GM19328 (cell line): ENCODE data around the gene SLC2A6.

Source experiments
- ATAC-seq: cut with Tn5 transposase; IDR thresholded peaks from one replicate; pipeline ENCODE4 v1.9.1; 2021; ENCODE audit warnings: mild to moderate bottlenecking, moderate library complexity; ENCODE audit not compliant: unreplicated experiment

Gene SLC2A6, protein sequence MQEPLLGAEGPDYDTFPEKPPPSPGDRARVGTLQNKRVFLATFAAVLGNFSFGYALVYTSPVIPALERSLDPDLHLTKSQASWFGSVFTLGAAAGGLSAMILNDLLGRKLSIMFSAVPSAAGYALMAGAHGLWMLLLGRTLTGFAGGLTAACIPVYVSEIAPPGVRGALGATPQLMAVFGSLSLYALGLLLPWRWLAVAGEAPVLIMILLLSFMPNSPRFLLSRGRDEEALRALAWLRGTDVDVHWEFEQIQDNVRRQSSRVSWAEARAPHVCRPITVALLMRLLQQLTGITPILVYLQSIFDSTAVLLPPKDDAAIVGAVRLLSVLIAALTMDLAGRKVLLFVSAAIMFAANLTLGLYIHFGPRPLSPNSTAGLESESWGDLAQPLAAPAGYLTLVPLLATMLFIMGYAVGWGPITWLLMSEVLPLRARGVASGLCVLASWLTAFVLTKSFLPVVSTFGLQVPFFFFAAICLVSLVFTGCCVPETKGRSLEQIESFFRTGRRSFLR

DNA sequence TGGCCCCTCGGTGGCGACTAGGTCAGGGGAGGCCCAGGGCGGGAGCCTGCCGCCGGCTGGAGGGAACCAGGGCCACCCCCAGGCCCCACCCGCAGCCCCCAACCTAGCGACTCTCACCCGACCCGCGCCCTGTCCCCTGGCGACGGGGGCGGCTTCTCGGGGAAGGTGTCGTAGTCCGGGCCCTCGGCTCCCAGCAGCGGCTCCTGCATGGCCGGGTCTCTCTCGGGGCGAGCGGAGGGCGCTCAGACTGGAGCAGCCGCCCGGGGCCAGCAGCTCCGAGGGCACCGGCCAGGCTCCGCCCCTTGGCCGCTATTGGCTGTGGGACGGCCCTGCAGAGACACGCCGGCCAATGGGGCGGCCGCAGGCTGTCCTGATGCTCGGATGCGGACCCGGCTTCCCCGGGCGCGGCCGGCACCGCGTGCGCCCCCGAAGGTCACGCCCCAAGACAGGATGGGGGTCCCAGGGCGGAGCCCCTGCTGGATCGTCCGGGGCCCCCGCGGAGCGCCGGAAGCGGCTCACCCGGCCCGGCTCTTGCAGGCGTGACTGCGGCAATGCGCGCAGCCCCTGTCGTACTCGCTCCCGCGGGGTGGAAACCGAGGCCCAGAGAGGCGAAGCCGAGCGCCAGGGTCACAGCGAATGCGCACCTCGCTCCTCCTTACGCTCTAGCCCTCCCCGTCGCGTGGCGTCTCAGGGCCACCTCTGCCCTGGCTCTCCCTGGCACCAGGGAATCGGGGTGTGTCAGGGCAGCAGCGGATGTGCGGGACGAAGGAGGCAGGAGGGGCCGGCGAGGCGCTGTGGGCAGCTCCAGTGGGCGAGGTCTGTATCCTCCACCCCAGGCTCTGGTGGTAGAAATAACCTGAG, at the start of gene SLC2A6:
Gene SLC2A6 (minus strand): TSS at position 249 of the 861 bp plus-strand sequence. CDS start 40 bp downstream, at position 209.
- peak; percentile 87 for ATAC-seq

DNA sequence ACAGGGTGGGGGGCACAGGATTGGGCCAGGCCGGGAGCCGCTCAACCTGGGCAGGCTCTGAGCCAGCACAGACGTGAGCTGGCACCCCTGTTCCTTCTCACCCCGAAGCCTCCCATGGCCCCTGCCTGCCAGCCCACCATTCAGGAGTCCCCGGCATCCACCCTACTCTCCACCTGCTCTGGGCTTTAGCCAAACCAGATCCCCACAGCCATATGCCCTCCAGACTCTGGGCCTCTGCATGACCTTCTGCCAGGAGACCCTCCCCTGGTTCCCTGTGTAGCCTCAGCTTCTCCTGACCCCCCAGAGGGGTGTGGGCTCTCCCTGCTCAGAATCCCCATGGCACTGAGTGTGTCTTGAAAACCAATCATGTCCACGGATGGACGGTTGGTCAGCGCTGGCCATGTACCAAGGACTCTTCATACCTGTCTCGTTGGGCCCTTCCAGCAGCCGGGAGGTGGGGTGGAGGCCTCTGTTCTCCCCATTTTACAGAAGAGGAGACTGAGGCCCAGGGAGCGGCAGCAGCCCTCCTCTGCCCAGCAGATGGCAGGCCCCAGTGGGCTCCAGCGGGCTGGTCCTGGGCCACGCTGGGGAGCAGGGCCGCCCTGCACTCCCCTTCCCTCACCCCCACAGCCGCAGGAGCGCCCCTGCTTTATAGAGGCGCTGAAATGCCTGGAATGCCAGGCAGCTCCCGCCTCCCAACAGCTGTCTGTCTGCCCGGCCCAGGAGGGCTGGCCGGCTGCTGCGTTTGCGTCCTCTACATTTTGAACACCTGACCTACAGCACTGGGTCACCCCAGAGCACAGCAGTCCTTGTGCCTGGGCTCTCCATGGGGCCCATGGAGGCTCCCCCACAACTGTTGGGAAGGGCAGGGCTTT, 49.3 kb upstream of the SLC2A6 start:
- no peak for ATAC-seq

DNA sequence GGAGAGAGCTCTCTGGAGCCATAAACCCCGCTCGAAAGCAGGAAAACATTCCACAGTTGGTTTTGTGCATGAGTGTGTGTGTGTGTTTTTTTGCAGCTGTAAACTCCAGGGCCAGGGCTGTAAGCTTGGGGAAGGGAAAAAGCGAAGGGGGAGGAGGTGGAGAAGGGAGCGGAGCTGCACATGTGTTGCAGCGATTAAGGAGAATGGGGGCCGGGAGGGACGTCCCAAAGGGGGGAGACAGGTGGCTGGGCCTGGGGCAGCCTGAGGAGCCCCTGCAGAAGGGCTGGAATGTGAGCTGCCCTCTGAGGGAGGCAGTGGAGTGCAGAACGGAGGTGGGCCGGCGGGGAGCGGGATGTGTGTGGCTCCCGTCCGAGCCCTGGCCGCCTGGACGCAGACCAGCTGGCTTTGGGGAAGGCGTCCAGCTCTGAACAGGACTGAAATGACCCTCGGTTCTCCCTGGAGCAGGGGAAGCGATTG, 48.6 kb upstream of the SLC2A6 start:
- no peak for ATAC-seq

DNA sequence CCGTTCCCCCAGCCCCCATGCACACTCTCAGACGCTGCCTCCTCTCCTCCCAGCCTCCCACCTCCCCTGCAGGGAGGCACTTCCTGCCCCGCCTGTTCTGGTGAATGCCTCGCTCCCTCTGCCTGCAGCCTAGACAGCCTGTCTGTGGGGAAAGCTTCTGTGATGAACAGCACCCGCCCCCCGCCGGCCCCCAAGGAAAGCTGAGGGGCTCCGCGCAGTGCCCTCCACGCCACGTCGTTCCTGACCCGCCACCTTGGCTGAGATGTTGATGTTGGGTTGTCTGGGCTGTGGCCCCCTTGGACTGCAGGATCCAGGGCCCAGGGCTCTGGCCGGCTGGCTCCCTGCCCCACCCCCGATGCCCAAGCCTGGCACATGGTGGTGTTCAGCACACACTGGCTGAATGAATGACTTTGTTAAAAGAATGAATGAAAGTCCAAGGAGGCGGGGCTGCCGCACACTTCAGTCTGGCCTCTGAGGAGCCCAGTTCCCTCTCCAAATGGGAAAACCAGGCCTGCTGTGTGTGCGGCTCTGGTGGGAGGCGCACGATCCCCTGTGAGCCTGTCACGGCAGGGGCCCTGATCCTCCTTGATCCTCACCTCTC, 47.9 kb upstream of the SLC2A6 start:
- ATAC-seq = no peak

DNA sequence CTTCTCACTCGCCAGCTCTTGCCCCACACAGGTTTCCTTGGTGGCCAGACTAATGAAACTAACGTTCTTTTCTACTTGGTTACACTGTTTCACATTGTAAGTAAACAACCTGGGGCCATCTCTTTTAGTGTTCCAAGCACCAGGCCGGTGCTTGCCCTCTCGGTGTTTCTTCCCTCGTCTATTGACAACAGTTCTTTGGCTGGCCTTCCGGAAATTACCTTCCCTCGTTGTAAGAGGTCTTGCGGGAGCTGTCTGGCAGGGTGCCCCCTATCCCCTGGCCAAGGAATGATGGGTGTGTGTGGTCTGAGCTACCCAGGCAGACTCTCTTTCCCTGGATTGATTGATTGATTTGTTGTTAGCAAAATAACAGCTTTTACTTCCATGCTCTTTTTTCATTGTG, 46.8 kb upstream of the SLC2A6 start:
- no peak for ATAC-seq

DNA sequence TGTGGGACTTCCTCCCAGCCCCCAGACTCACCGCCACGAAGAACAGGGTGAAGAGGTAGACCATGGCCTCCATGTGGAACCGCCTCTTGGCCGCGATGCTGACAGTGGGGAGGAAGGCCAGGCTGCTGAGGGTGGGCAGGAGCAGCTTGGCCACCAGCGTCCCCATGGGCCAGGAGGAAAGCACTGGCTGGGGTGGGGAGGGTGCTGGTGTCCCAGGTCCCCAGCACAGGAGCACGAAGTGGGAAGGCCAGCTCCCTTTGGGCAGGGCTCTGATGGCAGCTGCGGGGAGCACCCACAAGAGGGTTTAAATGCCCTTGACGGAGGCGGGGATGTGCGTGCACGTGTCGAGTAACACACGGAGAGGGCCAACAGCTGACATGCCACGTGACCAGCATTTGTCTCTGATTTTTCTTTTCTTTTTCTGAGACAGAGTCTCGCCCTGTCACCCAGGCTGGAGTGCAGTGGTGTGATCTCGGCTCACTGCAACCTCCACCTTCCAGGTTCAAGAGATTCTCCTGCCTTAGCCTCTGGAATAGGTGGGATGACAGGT, 45.9 kb upstream of the SLC2A6 start, which contains the start of gene MYMK:
Gene MYMK (minus strand): TSS at position 281 of the 550 bp plus-strand sequence. CDS start 115 bp downstream, at position 166.
- ATAC-seq = no peak

DNA sequence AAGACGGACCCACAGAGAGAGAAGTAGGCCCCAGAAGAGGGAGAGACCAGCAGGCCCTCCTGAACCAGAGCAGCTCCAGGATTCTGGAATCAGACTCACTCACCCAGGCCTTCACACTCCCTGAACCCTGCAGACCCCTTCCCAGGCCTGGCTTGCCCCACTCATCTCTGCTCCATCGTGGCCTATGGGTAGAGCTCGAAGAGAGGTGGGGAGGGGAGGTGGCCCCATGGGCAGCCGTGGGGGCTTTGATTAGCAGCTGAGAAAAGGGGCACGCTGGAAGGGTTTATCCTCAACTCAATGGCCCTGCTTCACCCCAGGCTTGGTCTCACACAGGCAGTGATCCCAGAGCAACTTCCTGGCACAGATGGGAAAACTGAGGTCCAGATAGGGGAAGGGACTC, 45.2 kb upstream of the SLC2A6 start:
- ATAC-seq = no peak

DNA sequence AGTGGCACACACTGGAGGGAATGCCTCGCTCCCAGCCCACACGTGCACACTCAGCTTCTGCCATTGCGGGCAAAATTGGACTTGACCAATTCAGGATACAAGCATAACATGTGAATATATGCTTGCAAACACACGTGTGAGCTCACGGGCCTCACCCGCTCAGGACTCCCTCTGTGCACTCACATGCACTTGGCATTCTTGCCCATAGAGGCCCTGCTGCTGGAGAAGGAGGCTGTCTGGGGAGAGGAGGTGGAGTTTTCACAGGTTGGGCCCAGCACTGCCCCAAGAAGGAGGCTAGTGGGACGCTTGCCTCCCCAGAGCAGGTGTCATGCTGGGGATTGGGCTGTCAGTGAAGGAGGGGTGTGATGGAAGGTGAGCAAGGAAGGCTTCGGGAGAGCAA, 44.2 kb upstream of the SLC2A6 start:
- ATAC-seq = no peak

DNA sequence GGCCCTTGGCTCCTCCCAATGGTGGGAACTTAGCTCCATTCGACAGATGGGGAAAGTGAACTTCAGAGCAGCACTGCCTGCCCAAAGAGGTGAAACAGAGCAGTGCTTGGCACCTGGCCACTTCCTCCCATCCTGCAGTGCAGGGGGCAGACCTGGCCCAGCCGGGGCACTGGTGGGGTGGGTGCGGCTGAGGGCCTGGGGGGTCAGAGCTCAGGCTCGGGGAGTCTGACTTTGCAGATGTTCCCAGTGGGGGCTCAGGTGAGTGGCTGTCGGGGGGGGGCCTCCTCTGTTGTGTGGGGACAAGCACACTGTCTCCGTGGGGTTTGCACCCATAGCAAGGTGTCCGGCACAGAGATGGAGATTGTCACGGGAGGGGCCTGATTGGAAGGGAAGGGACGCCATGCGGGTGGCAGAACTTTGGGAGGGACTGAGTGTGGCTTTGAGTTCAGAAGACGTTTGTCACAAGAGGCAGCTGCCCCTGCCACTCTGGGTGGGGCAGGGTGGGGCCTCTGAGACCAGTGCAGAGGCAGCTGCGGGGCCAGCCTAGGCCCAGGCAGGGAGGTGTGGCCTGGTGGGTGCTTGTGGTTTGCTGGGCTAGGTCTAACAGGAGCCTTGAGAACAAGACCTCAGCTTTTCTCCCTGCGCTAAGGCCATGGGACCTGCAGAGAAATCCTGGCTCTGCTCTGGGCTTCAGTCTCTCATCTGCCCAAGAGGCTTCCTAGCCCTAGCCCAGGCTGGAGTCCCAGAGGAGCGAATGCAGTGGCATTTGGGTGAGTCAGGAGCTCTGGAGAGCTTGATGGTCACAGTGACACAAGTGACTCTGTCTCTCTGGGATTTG, 43.4 kb upstream of the SLC2A6 start:
- no peak for ATAC-seq

DNA sequence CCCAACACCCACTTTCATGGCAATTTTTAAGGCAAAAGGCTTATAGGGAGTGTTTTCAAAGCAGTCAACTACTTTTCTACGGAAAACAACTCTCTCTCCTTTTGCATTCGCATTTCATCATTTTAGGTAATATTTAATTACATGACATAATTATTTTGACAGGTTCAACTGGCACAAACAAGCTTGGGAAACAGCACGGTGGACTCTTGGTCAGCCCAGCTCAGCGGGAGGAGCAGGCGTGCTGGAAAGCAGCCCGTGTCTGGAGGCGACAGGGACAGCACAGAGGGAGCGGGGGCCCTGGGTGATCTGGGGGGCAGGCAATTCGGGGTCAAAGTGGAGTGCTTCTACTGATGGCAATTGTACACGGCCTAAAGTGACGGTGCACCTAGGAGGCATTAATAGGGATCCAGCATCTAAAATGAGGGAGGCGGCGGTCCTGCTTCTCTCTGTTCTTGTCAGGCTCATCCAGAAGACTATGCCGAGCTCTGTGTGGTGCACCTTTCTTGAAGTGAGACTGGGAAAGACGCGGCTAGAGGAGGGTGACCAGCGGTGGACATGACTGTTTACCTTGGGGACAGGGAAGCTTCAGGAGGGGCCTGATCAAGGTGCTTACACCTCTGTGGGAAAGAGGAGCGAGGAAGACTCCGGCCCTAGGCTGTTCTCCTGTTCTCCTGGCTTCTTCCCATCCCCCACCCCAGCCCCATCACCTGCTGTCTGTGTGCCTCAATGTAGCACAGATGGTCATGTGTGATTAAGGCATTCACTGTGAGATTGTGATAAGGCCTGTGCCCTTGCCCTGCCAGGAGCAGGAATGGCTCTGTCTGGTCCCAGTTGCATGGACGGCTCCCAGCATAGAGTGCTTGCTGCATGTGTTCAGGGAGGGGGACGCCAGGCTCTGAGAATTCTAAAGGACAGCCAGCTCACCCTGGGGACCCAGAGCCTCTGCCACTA, 42.5 kb upstream of the SLC2A6 start:
- no peak for ATAC-seq

DNA sequence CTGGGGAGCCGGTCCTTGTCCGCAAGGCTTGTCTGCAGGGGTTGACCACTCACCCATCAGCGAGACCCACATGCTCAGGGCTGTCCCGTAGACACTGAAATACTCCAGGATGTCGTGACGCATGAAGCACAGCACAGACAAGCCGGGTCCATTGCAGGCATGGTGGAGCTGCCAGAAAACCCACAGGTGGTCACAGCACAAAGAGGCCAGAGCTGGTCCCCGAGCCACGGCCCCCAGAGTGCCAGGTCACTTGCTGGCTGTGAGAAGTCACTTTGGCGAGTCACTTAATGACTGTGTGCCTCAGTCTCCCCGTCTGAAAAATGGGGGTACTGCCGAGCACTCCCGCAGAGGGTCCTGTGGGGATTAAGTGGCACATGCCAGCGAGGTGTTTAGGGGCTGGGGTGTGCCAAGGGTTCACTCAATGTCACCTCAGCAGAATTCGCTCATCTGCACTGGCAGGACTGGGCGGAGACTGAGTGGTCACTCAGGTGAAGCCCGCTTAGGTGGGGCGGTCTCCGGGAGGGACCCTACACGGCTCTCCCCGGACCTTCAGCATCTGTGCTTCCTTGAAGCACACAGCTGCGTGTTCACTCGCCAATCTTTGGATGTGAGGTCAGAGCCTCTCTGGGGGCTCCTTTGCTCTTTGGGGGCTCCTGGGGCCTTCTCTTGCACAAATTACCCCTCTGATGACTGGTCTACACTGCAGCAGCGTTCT, 41.4 kb upstream of the SLC2A6 start:
- no peak for ATAC-seq

DNA sequence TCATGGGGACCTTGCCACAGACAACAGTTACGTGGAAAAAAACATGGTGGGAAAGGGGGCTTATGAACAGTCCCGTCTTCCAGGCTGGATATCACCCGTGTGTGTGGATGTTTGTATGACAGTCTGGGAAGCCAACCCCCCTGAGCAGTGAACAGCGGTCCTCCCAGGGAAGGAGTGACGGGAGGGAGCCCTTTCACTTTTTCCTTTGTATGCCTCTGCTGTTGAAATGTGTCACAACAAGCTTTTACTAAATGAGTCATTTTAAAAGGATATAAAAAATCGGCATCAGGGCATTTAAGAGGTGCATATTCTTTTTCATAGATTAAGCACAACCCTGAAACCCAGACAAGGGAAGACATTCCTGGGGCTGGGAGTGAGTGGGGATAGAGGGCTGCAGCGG, 40.8 kb upstream of the SLC2A6 start:
- no peak for ATAC-seq

DNA sequence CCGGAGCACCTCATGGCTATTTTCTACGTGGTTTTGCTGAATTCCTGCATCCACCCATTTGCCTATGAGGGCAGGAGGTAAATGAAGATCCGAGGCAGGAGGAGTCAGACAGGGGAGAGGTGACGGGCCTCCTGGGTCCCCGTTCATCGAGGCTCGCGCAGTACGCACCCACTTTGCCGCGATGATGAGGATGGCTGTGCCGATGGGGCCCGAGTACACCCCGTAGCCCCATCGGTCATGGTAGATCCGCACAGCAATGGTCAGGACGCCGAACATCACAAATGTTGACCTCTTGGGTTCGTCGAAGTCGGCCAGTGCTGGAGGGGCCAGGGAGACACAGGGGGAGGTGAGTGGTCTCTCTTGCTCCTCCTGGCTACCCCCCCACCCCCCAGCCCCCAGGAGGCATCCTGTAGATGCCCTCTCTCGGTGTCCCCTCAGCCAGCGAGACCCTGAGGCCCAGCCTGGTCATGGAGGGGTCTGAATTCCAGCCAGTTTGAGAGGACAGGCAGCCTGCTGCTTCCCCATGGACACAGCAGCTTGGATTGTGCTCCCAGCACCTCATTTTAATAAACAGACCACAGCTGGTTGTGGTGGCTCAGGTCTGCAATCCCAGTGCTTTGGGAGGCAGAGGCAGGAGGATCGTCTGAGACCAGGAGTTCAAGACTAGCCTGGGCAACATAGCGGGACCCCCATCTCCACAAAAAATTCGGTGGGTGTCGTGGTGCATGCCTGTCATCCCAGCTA, 40.0 kb upstream of the SLC2A6 start:
- no peak for ATAC-seq

DNA sequence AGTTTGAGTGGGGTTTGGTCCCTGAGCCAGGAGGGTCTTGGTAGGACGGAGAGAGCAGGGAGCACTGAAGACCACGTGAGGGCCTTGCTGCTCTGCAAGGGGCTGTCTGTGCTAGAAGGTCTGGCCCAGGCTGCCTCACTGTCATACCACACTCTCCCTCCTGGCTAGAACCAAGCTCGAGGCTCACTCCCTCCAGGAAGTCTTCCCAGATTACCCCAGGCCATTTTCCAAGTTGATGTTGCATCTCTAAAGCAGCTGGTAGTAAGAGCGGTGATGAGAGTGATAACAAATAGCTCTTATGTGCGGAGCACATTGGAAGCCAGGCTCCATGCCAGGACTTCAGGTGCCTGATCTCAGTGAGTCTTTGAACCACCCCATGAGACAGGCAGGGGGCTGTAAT, 39.3 kb upstream of the SLC2A6 start:
- no peak for ATAC-seq

DNA sequence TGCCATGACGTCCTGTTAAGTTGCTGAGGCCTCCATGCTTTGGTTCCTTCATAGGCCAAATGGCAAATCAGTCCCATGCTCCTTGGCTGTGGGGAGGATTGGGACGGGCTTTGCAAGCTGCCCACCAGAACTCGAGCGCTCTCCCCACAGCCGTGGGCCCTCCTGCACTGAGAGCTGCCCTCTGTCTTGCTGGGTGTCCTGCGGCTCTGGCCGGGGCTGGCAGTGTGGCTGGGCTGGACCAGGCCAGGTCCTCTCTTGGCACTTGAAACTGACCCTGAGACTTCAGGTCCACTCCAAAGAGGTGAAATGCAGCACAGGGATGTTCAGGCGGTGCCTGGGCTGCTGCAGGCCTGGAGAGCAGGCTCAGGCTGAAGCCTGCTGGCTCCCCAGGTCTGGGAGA, 38.8 kb upstream of the SLC2A6 start:
- no peak for ATAC-seq

DNA sequence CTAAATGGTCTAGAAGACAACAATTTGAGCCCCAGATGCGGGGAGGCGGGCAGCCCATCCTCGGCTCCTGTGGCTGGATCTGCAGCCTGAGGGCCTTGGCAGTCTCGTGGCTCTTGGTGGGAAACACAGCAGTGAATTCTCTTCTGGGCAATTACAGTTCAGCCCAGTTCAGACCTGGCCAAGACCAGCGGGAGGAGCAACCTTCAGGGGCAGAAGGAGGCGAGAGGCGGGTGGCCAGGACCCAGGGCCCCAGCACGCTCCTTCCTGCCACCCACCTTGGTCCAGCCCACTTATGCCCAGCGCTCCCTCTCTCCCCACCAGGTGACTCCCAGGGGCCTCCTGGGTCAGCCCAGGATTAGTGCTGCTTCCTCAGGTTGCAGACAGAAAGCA, 38.1 kb upstream of the SLC2A6 start:
- no peak for ATAC-seq
